Right atrium auricular region (tissue), 2 donors: Measurements from ENCODE around the gene LRRC39. TPM values are rescaled to one million over a fixed set of nuclear protein-coding genes. Genes with fewer than 3 reads are reported as not detected.

Experiments
- DNase-seq: peaks from one replicate; pipeline ENCODE4 v3.0.0-alpha.2; 2019; ENCODE audit warnings: low spot score
- H3K27ac ChIP-seq, 2 donors: fragments of 200-600 bp; sonication (generic); 1 replicate in 1 of 2; 2 replicates in 1 of 2; pipeline ENCODE4 v1.5.1; 2016 to 2019
- H3K27me3 ChIP-seq, 2 donors: fragments of 200-600 bp; sonication (generic); one replicate each; pipeline versions ENCODE4 v1.5.1 to v1.6.0; 2017 to 2019
- H3K36me3 ChIP-seq: fragments of 200-600 bp; sonication (generic); one replicate; pipeline ENCODE4 v1.5.1; 2016
- H3K4me1 ChIP-seq, 2 donors: fragments of 200-600 bp; sonication (generic); one replicate each; pipeline versions ENCODE4 v1.5.1 to v1.6.0; 2017 to 2019
- H3K4me3 ChIP-seq, 2 donors: fragments of 200-600 bp; sonication (generic); 1 replicate in 1 of 2; 2 replicates in 1 of 2; pipeline ENCODE4 v1.5.1; 2017 to 2019; ENCODE audit warnings: mild to moderate bottlenecking in 1 of 2, moderate library complexity in 1 of 2
- H3K9me3 ChIP-seq, 2 donors: fragments of 200-600 bp; sonication (generic); one replicate each; pipeline ENCODE4 v1.5.1; 2019
- total RNA-seq, 2 donors: library from RNA; depleted of rRNA; stranded (reverse); fragments of >200 nt; gene quantifications; one replicate each; pipeline ENCODE4 v1.1.0, GENCODE V29; 2016
- TF ChIP-seq, protein P1 (sequence below), 2 donors: fragments of 200-600 bp; sonication (generic); IDR thresholded peaks; one replicate each; pipeline ENCODE4 v1.5.1; 2019; ENCODE audit warnings: antibody characterized with exemption in 2 of 2

LRRC39 gene
- 100 to 1,000 TPM in 1 of 2 donors, 10 to 100 TPM in 1; 27.6 to 142 TPM for total RNA-seq

- Histone ChIP-seq H3K27ac (peak within 1 kb of the TSS; percentile 56 to 77), H3K4me3 (peak within 1 kb of the TSS; percentile 39 to 41), H3K4me1 (no peaks in the 10 kb centered on the region)
Observed at GRCh38 chr1:100178091-100178490, at the start of gene LRRC39. Gene LRRC39, minus strand, starts transcription at chr1:100178256. Its CDS starts 9,740 bp downstream, at chr1:100168516.

GRCh38 chr1:100222428-100222827 is 44.4 kb upstream of the LRRC39 start:
- Histone ChIP-seq H3K36me3 (no peaks in the 10 kb centered on the region), H3K9me3 (no peaks in the 10 kb centered on the region), H3K4me3 (no peak overlapping the region), H3K4me1 (no peaks in the 10 kb centered on the region), H3K27me3 (no peaks in the 10 kb centered on the region), H3K27ac (no peak overlapping the region)
- DNase-seq = no peak
- TF ChIP-seq, protein P1, sequence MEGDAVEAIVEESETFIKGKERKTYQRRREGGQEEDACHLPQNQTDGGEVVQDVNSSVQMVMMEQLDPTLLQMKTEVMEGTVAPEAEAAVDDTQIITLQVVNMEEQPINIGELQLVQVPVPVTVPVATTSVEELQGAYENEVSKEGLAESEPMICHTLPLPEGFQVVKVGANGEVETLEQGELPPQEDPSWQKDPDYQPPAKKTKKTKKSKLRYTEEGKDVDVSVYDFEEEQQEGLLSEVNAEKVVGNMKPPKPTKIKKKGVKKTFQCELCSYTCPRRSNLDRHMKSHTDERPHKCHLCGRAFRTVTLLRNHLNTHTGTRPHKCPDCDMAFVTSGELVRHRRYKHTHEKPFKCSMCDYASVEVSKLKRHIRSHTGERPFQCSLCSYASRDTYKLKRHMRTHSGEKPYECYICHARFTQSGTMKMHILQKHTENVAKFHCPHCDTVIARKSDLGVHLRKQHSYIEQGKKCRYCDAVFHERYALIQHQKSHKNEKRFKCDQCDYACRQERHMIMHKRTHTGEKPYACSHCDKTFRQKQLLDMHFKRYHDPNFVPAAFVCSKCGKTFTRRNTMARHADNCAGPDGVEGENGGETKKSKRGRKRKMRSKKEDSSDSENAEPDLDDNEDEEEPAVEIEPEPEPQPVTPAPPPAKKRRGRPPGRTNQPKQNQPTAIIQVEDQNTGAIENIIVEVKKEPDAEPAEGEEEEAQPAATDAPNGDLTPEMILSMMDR (IDR thresholded peaks at IDR 0.05) = no peak

More at GRCh38 chr1:100178091-100178490, at the start of gene LRRC39:
- Histone ChIP-seq H3K9me3 (no peaks in the 10 kb centered on the region), H3K27me3 (no peaks in the 10 kb centered on the region), H3K36me3 (no peaks in the 10 kb centered on the region)
- TF ChIP-seq, protein P1 (IDR thresholded peaks at IDR 0.05) = no peak
- no peak for DNase-seq

DNA sequence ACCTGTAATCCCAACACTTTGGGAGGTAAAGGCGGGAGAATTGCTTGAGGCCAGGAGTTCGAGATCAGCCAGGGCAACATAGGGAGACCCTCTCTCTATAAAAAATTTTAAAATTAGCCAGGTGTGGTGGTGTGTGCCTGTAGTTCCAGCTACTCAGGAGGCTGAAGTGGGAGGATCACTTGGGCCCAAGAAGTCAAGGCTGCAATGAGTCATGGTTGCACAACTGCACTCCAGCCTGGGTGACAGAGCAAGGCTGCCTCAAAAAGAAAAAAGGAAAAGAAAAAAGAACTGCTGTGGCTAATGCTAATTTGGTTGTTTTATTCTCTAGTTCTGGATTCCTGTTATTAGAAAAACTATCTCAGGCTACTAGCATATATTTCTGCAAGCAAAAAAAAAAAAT is 41.8 kb upstream of the LRRC39 start:
- no peak overlapping the region for H3K4me3 ChIP-seq
- peaks cover 14% of the 10 kb centered on the region for H3K36me3 ChIP-seq
- no peak for DNase-seq
- no peaks in the 10 kb centered on the region for H3K27me3 ChIP-seq
- no peak overlapping the region for H3K27ac ChIP-seq
- H3K4me1 ChIP-seq = no peaks in the 10 kb centered on the region
- H3K9me3 ChIP-seq = no peaks in the 10 kb centered on the region
- TF ChIP-seq, protein P1 (IDR thresholded peaks at IDR 0.05) = no peak

GRCh38 chr1:100219457-100219856 is 41.4 kb upstream of the LRRC39 start:
- H3K36me3 ChIP-seq = peaks cover 19% of the 10 kb centered on the region
- TF ChIP-seq, protein P1 (IDR thresholded peaks at IDR 0.05) = no peak

DNA sequence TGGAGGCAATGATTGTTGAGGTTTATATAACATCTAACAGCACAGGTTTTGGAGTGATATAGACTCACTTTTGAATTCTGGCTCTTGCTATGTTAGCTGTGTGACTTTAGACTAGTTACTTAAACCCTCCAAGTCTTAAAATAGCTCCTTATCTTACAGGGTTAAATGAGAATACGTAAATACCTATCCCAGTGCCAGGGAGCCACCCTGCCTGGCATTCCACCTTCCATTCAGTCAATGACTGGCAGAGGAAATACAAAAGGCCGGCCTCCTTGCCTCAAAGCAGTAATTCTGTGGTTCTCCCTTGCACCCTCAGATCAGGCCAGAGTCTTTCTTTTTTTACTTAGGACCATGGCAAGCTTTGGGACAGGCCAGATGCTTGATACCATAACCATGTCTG is 39.8 kb upstream of the LRRC39 start:
- TF ChIP-seq, protein P1 (IDR thresholded peaks at IDR 0.05) = no peak
- Histone ChIP-seq H3K27ac (peak overlapping the region in 1 of 2 donors; percentile 59), H3K27me3 (no peaks in the 10 kb centered on the region), H3K36me3 (peaks cover 32% of the 10 kb centered on the region), H3K4me3 (no peak overlapping the region), H3K9me3 (no peaks in the 10 kb centered on the region), H3K4me1 (no peaks in the 10 kb centered on the region)
- no peak for DNase-seq

More at GRCh38 chr1:100219457-100219856, 41.4 kb upstream of the LRRC39 start:
- Histone ChIP-seq H3K9me3 (no peaks in the 10 kb centered on the region), H3K4me3 (no peak overlapping the region), H3K4me1 (no peaks in the 10 kb centered on the region), H3K27me3 (no peaks in the 10 kb centered on the region), H3K27ac (no peak overlapping the region)
- no peak for DNase-seq

DNA sequence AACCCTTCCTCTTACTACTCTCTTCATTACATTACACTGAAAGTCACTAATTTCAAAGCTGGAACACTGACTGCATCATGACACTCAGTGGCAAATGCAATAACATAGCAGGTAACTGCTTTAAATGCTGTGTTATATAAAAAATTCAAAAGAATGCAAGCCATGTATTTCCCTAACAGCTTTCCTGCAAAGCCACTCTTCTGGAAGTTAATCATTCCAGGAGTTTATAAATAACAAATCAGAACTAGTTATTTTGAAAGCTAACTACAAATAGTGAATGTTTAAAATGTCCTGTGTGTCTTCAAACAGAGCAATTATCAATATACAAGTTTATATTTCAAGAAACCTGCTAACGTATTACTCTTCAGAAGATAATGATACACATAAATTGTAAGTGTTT is 37.0 kb upstream of the LRRC39 start:
- Histone ChIP-seq H3K4me1 (no peaks in the 10 kb centered on the region), H3K4me3 (no peak overlapping the region), H3K27me3 (no peaks in the 10 kb centered on the region), H3K36me3 (peaks cover 41% of the 10 kb centered on the region), H3K27ac (no peak overlapping the region), H3K9me3 (no peaks in the 10 kb centered on the region)
- TF ChIP-seq, protein P1 (IDR thresholded peaks at IDR 0.05) = no peak
- no peak for DNase-seq
